Measurements from ENCODE around the gene MAPK1IP1L. TPM values are rescaled to one million over a fixed set of nuclear protein-coding genes. Genes with fewer than 3 reads are reported as not detected.

Gene MAPK1IP1L
- total RNA-seq, 2 experiments from 2014 or later: 90.2 to 110 TPM

Other genes starting within 250 kb of the MAPK1IP1L start
- gene GCH1, start 148.8 kb upstream of the MAPK1IP1L start, total RNA-seq: 10 to 100 TPM; 70.8 to 73.2 TPM
- gene WDHD1, start 24.5 kb upstream of the MAPK1IP1L start, total RNA-seq: 10 to 100 TPM; 57.4 to 57.7 TPM
- 10 to 100 TPM; 35.3 to 41.9 TPM for gene SOCS4, start 24.4 kb upstream of the MAPK1IP1L start, total RNA-seq
- 100 to 1,000 TPM in 1 of 2 experiments, 10 to 100 TPM in 1; 88.3 to 138 TPM for gene LGALS3, start 77.6 kb downstream of the MAPK1IP1L start, total RNA-seq
- gene DLGAP5, start 139.9 kb downstream of the MAPK1IP1L start, total RNA-seq: 100 to 1,000 TPM in 1 of 2 experiments, 10 to 100 TPM in 1; 98.8 to 116 TPM
- gene FBXO34, start 219.8 kb downstream of the MAPK1IP1L start, total RNA-seq: 10 to 100 TPM; 18.6 to 22.1 TPM